Ishikawa (cell line): ENCODE measurements around the gene MYEF2.

Experiments used
- CEBPB ChIP-seq: IDR thresholded peaks from 2 replicates; pipeline ENCODE4 v1.6.1; 2012
- CREB1 ChIP-seq: IDR thresholded peaks from 2 replicates; pipeline ENCODE4 v1.6.1; 2012; ENCODE audit warnings: low read depth
- EGR1 ChIP-seq: IDR thresholded peaks from 2 replicates; pipeline ENCODE4 v1.6.1; 2012
- EP300 ChIP-seq: IDR thresholded peaks from 2 replicates; pipeline ENCODE4 v1.6.1; 2012; ENCODE audit warnings: borderline replicate concordance
- FOXM1 ChIP-seq: IDR thresholded peaks from 2 replicates; pipeline ENCODE4 v1.6.1; 2012; ENCODE audit warnings: low read depth, borderline replicate concordance
- MAX ChIP-seq: IDR thresholded peaks from 2 replicates; pipeline ENCODE4 v1.6.1; 2012
- NFIC ChIP-seq: IDR thresholded peaks from 2 replicates; pipeline ENCODE4 v1.6.1; 2012
- RAD21 ChIP-seq: IDR thresholded peaks from 2 replicates; pipeline ENCODE4 v1.6.1; 2012; ENCODE audit warnings: low read depth
- TAF1 ChIP-seq: IDR thresholded peaks from 2 replicates; pipeline ENCODE4 v1.6.1; 2012; ENCODE audit warnings: low read depth, mild to moderate bottlenecking
- TCF12 ChIP-seq: IDR thresholded peaks from 2 replicates; pipeline ENCODE4 v1.6.1; 2012; ENCODE audit warnings: low read depth
- TEAD4 ChIP-seq: IDR thresholded peaks from 2 replicates; pipeline ENCODE4 v1.6.1; 2012
- YY1 ChIP-seq: IDR thresholded peaks from 2 replicates; pipeline ENCODE4 v1.6.1; 2012; ENCODE audit warnings: low read depth
- ZBTB7A ChIP-seq: IDR thresholded peaks from 2 replicates; pipeline ENCODE4 v1.6.1; 2012; ENCODE audit warnings: low read depth
- TF ChIP-seq, protein P1 (sequence below): IDR thresholded peaks from 2 replicates; pipeline ENCODE4 v1.6.1; 2012
- TF ChIP-seq, protein P2 (sequence below): IDR thresholded peaks from 2 replicates; pipeline ENCODE4 v1.6.1; 2012; ENCODE audit warnings: low read depth, mild to moderate bottlenecking

MYEF2 gene

GRCh38 chr15:48144889-48145288, 33.2 kb downstream of the MYEF2 start:
- no peak for TF ChIP-seq EGR1
- TF ChIP-seq FOXM1 = no peak
- no peak for TF ChIP-seq CREB1
- TF ChIP-seq ZBTB7A = no peak
- TF ChIP-seq EP300 = no peak
- no peak for TF ChIP-seq RAD21
- TF ChIP-seq TAF1 = no peak
- TF ChIP-seq CEBPB = no peak

DNA sequence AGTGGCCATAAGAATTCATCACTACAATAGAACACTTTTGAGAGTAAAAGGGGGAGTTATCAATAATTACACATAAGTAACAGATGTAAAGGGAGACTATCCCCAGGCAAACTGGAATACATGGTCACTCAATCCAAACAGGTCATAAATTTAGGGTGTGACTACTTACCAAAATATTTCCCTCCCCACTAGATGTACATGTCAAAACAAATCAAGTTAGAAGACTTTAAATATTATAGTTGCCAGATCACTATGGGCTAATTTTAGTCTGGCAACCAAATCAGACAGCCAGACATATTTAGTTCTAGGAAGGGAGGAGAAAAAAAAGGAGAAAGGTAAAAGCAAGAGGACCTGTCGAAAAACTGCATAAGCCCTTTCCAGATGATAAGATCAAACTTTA, 34.2 kb downstream of the MYEF2 start:
- no peak for TF ChIP-seq NFIC
- no peak for TF ChIP-seq RAD21
- TF ChIP-seq ZBTB7A = no peak
- TF ChIP-seq MAX = no peak
- TF ChIP-seq CEBPB = no peak
- TF ChIP-seq FOXM1 = no peak
- TF ChIP-seq TEAD4 = no peak
- TF ChIP-seq, protein P1, sequence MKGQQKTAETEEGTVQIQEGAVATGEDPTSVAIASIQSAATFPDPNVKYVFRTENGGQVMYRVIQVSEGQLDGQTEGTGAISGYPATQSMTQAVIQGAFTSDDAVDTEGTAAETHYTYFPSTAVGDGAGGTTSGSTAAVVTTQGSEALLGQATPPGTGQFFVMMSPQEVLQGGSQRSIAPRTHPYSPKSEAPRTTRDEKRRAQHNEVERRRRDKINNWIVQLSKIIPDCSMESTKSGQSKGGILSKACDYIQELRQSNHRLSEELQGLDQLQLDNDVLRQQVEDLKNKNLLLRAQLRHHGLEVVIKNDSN = no peak
- TF ChIP-seq TAF1 = no peak
- TF ChIP-seq CREB1 = no peak
- TF ChIP-seq YY1 = no peak
- TF ChIP-seq, protein P2, sequence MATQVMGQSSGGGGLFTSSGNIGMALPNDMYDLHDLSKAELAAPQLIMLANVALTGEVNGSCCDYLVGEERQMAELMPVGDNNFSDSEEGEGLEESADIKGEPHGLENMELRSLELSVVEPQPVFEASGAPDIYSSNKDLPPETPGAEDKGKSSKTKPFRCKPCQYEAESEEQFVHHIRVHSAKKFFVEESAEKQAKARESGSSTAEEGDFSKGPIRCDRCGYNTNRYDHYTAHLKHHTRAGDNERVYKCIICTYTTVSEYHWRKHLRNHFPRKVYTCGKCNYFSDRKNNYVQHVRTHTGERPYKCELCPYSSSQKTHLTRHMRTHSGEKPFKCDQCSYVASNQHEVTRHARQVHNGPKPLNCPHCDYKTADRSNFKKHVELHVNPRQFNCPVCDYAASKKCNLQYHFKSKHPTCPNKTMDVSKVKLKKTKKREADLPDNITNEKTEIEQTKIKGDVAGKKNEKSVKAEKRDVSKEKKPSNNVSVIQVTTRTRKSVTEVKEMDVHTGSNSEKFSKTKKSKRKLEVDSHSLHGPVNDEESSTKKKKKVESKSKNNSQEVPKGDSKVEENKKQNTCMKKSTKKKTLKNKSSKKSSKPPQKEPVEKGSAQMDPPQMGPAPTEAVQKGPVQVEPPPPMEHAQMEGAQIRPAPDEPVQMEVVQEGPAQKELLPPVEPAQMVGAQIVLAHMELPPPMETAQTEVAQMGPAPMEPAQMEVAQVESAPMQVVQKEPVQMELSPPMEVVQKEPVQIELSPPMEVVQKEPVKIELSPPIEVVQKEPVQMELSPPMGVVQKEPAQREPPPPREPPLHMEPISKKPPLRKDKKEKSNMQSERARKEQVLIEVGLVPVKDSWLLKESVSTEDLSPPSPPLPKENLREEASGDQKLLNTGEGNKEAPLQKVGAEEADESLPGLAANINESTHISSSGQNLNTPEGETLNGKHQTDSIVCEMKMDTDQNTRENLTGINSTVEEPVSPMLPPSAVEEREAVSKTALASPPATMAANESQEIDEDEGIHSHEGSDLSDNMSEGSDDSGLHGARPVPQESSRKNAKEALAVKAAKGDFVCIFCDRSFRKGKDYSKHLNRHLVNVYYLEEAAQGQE = no peak
- TF ChIP-seq TCF12 = no peak
- no peak for TF ChIP-seq EP300
- no peak for TF ChIP-seq EGR1

DNA sequence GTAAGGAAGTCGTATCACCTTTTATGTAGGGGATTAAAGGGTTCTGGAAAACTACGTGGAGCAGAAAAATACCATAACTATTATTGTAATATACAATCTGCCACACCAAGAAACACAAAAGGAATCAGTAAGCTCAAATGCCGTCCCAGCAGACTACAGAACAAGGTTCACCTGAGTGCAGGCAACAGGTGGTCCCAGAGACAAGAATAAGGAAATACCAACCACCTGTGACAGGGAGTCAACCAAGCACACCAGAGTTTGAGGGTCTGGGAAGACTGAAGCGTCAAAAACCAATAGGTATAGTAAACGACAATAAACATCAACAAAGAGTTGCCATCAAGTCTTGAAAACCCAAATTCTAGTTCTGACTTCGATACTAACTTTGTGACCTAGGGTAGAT, 45.2 kb downstream of the MYEF2 start:
- TF ChIP-seq EP300 (no peak), CREB1 (no peak), EGR1 (no peak), RAD21 (no peak), CEBPB (no peak), MAX (no peak), FOXM1 (no peak), TEAD4 (no peak), ZBTB7A (no peak), NFIC (no peak), TAF1 (no peak)

DNA sequence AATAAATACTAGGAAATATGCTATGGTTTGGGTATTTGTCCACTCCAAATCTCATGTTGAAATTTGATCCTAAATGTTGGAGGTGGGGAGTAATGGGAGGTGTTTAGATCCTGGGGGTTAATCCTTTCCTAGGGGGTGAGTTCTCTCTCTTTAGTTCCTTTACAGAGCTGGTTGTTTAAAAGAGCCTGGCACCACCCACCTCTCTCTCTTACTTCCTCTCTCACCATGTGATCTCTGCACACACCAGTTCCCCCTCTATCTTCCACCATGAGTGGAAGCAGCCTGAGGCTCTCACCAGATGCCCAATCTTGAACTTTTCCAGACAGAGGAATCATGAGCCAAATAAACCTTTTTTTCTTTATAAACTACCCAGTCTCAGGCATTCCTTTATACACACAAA, 46.8 kb downstream of the MYEF2 start:
- no peak for TF ChIP-seq TEAD4
- TF ChIP-seq, protein P1 = no peak
- TF ChIP-seq EP300 = no peak
- TF ChIP-seq YY1 = no peak
- no peak for TF ChIP-seq CEBPB
- TF ChIP-seq TAF1 = no peak
- no peak for TF ChIP-seq NFIC
- TF ChIP-seq ZBTB7A = no peak
- no peak for TF ChIP-seq EGR1
- no peak for TF ChIP-seq RAD21
- TF ChIP-seq, protein P2 = no peak
- no peak for TF ChIP-seq MAX
- no peak for TF ChIP-seq CREB1
- TF ChIP-seq TCF12 = no peak

- TF ChIP-seq TCF12 (no peak), ZBTB7A (no peak), EP300 (no peak), TAF1 (no peak), CEBPB (no peak), RAD21 (no peak), NFIC (no peak)
- TF ChIP-seq, protein P1 = no peak
These were observed 51.3 kb downstream of the MYEF2 start for GRCh38 chr15:48126667-48127355.
